GOT3 (cell line): ENCODE results near the gene KCNMA1.

Experiments used
- DNase-seq: peaks from one replicate; lab custom pipeline; 2025; ENCODE audit warnings: mixed read lengths; lab: John Stamatoyannopoulos, UW

KCNMA1 gene

DNA sequence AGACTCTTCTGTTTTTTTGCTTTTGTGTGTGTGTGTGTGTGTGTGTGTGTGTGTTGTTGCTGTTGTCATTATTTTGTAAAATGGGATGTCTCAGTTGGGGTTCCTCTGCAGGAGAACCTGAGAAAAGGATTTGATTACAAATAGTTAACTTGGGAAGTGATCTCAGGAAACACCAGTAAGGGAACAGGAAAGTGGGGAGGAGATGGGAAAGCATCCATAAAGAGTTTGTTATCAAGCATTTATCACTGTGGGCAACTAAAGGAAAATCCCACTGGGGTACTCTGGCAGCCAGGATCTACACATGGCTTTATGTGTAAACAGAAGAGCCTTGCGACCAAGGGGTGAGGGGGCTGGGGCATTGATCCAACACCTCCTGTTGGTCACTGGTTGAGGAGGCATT lies 485.4 kb downstream of the KCNMA1 start:
- DNase-seq: no peak

DNA sequence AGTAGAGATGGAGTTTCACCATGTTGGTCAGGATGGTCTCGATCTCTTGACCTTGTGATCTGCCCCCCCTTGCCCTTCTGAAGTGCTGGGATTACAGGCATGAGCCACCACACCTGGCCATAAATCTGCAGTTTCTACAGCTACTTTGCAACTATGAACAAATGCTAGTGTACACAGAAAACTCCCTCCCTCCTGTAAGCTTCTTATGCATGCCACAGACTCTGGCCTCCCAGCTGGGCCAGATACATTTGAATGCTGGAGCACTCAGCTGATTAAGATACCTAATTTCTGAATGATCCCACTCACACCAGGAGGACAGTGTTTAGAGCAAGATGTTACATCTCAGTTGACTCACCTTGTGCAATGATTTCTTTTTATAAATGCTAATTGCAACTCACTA lies 486.2 kb downstream of the KCNMA1 start:
- DNase-seq: no peak

DNA sequence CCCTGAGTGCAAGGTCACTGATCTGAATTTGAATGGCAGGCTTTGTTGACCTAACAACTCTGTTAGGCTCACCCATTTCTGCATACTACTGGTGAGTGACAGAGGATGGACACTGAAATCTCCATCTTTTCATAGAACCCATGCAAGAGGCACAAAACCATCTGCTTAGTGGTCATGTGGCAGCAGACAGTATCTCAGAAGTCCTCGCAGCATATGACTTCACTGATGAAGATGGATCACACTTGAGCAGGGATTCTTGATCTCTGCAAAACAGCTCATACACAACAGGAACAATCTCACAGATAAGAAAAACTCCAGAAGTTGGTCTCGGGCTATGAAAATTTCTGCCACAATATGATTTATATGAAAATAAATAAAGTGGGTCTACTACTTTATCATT lies 487.9 kb downstream of the KCNMA1 start:
- no peak for DNase-seq

DNA sequence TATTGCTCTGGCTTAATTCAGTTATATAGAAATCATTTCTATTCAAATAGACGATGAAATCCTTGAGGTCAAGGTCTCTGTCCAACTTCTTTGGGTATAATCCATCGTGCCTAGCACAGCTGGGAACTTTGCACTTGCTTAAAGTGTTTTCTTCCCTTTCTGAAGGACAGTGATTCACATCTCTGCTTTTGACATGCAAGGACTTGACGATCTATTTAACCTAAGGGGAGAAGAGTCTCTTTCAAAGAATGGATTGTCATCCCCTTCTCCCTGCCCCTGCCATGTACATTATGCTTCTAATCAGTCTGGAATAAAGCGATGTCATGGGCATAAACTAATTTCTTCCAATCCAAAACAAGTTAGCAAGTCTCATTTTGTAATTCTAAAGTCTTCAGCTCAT lies 488.6 kb downstream of the KCNMA1 start:
- no peak for DNase-seq

DNA sequence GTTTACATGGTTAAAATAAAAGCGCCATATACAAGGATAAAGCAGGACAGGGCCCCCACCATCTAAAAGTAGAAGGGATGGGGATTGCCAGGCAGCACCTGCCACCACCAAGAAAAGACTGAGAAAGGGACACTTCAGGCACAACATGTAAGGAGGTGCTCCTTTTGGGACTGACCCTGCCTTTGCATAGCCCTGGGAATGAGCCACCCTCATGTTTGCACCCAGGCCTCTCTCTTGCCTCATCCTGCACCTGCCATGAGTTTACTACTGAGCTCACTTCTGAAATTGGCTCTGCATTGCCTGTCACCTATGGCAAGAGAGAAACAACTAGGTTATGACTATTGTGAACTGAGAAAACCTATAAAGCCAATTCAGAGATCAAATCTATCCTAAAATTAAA lies 489.7 kb downstream of the KCNMA1 start:
- DNase-seq: no peak

DNA sequence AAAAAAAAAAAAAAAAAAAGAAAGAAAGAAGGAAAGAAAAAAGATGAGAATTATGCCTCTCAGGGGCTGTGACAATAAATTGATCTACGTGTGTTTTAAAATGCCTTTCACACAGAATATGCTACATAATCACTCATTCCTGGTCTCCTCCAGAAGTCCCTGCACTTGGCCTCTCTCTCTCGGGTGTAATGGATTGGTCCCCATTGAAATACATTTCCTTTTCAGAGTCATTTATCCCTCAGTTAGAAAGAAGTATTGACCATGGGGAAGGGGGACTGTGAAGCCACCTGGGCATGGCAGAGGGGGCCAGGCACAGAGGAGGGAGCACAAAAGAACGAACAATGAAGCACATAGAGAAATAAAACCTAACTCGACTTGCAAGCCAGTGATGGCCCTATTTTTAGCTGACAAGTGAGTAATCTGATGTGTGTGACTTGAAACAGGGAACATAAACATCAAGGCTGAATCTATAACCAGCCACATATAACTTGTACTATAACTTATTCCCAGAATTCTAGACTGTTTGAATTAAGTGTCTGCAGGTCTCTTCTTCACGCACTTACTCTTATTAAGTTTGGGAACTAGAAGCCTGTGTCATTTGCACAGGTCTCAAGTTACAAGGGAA lies 490.8 kb downstream of the KCNMA1 start:
- no peak for DNase-seq

DNA sequence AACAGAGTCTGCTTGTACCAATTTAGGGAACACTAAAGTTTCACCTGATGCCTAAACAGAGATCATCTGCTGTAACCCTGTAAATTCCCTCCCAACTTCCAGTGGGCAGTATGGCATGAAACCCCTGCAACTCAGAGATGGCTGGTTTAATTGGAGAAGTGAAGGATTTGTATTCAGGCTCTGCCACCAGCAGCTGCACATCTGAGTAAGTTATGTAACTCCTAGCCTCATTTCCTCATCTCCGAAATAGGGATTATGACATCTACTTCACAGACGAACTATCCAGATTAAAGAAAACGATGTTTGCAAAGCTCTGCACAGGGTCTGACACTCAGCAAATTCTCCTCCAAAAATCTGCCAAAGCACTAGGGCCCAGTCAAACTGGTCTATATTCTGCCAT lies 493.0 kb downstream of the KCNMA1 start:
- DNase-seq: no peak

DNA sequence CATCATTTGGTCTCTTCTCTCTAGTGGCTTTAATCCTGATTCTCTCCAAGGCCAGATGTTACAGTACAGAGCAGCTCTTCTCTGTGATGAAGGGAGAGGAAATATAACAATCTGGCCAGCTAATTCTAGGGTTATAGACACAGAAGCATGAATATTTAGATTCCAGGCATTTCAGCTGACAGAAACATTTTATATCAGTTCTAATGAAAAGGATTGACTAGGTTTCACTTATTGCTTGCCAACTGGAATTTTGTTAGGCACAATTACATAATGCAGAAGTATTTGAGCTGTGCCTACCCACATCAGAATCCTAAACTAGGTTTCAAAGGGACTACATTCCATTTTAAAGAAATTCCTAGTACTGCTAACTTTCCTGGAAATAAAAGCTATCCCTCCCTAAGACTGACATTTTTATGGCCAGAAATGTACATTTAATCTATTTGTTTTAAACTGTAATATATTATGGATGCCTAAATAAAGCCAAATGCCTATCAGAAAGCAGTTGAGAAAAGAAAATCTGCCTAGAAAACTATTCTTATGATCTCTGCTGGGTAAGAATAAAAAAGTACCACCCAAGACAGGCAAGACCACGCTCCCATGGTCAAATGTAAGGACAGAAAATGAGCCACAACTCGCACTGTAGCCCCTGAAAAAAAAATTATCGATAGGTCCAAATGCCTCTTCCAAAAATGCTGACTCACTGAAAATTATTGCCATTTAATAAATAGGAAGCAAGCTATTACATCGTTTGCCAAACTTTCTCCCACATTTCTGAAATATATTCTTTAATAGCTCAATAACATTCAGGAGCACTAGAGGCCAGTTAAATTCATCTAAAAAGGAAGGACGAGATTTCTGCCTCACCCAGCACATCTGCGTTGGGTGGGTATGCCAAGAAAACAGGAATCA lies 498.1 kb downstream of the KCNMA1 start:
- DNase-seq: no peak

DNA sequence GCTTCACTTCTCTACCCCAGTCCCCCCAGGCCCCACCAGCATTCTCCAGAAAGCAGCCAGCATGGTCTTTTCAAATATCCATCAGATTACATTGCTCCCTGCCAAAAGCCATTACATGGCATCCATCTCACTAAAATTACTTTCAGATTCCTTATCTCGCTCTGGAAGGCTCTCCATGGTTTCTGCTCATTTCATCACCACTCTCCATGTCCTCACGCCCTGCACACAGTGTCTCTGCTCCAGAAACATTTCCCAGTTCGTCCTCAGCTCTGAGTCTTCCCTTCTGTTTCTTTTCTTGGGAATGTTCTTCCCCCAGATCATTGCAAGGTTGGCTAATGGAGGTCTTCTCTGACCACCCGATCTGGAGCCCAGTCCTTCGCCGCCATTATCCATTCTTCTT lies 499.1 kb downstream of the KCNMA1 start:
- DNase-seq: no peak

DNA sequence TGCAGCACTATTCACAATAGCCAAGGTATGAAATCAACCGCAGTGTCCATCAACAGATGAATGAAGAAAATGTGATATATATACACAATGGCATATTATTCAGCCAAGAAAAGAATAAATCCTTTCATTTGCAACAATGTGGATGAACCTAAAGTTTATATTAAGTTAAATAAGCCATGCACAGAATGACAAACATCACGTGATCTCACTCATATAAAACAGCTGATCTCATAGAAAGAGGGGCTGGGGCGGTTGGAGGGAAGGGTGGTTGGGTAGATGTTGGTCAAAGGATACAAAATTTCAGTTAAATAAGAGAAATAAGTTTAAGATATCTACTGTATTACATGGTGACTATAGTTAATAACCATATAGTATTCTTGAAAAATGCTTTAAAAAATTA lies 502.1 kb downstream of the KCNMA1 start:
- DNase-seq: no peak

DNA sequence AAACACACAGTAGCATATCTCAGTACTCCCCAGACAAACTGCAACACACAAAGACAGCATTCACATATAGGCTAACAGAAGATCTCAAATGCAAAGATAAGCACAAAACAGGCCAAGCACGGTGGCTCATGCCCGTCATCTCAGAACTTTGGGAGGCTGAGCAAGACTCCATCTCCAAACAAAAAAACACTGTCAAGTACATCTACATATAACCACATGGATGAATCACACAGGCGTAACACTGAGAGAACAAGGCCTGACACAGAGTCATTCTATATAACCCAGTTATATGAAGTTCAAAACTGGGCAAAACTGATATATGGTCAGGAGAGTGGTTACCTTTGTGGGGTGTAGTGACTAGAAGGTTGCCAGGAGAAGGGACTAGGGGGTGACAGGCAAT lies 506.4 kb downstream of the KCNMA1 start:
- no peak for DNase-seq

DNA sequence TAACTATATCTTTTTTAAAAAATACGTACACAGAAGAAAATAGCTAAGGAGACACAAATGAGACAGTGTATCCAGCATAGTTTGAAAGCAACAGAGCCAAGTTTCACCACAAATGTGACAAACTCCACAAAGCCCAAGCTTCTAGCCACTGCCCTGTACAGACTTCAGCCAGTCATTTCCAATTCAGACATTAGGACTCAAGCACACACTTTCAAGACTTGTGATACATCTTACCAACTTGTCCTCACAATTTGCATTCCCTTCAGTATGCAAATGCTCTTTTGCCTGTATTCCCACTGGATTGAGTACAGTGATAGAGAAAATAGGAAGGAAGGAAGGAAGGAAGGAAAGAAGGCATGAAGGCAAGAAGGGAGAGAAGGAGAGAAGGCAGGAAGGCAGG lies 510.4 kb downstream of the KCNMA1 start:
- DNase-seq: no peak

DNA sequence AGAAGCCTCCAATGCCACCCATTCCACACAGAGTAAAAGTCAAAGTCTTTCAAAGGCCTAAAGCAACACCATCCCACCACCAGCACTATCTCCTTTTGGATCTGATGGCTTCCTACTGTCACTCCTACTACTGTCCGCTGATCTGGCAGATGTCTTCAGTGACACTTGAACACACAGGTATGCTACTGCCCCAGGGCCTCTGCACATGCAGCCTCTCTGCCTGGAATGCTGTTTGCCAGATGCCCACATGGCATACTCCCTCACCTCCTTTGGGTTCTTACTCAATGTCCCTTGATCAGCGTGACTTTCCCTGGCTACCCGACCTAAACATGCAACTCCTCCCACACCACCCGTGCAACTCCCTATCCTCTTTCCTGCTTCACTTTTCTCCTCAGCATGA lies 512.4 kb downstream of the KCNMA1 start:
- DNase-seq: no peak

DNA sequence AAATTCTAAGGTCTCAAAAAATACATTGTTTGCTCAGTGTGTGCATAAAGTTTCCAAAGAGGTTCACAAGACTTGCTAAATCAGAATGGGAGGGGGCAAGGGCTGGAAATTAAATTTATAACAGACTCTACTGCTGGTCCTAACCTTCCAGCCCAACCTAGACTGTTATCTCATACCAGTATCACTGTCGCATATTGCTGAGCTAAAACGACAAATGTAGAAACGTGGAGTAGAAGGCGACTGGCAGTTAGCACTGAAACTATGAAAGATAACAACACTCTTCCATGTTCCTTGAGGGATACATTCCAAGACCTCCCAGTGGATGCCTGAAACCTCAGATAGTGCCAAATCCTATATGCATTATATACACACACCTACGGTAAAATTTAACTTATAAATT lies 514.3 kb downstream of the KCNMA1 start:
- DNase-seq: no peak

DNA sequence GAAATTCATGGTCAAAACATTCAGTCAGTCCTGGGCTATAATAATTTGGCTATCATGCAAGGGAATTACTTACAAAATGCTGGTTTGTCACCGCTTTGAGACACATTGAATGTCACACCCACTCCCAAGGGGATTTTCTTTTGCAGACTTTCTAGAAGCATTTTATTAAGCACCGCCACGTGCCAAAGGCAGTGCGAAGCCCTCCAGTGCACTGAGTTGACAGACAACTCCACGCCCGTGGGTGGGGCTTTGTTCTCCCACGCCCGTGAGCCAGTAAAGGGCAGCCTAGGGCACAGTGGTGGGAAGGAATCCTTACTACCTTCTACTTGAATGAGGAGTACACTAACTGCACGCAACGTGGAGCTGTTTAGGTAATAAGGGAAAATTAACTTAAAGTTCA lies 515.8 kb downstream of the KCNMA1 start:
- no peak for DNase-seq

DNA sequence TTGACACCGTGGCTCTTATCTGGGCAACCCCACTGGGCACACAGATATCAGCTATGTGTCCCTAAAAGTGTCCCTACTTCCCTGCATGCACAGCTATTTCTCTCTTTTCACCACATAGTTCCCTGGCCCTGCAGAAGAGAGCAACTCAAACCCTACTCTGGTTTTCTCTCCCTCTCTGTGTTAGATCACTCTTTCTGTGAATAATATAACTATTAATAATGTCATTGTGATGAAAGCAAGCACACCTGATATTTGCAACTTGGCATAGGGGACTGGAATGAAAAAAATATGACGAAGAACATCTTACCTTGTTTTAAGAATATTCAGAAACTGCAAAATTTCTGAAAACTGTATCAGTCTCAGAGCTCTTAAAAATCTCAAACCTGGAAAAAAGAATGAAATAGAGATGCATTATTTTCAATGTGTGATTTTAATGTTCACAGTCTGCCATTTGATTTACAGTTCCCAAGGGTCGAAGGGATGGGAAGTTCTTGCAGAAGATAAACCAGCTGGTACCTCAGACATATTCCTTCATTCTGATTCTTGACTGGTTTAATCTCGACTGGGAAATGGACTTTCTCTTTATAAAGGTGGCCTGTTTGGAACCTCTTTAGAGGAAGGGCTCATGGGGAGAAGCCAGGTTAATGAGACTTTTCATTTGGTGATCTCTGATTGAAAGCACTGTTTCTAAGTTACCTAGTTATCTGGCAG lies 516.8 kb downstream of the KCNMA1 start:
- DNase-seq: no peak

DNA sequence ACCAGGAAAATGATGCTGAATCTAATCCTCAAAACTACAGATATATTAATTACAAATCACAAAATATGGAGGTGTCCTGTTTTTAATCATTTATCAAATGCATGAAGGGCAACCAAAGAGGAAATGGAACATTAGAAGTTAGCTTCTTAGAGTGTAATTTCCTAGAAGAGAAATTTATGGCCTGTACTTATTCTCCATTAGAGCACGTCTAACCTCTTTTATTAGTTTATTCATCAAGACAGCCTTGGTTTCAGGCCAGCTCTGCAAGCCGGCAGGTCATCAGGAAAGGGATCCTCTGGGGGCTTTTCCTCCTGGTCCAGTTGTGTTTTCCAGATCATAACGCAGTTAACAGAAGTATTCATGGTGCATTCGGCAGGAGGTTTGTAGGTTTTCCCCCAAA lies 517.6 kb downstream of the KCNMA1 start:
- no peak for DNase-seq

DNA sequence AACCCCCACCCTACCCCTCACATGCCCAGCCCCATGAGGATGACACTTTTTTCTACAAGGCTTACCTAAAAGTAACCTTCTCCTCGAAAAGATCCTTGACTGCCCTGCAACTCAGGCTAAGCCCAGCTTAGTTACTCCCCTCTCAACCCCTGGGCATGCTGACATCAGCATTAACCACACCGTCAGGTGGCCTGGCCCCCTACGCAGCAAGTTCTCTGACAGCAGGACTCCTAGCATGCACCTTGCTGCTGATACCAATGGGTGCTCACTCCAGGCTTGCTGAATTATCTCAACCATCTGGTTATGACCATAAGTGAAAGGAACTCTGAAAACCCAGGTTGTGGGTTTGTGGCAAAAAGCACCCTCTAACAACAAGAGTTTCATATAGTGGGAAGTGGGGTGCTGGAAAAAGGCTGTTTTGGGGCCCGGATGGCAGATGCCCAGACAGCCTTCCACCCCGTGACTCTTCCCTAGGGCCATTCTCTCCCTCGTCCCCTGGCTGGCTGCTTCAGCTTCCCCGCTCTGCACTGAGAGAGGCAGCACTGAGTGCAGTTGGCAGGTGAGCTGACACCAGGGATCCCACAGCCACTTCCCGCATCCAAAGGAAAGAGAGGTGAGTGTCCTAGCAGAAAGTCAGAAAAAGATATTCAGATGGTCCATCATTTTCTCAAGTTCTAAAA lies 518.9 kb downstream of the KCNMA1 start:
- DNase-seq: no peak

DNA sequence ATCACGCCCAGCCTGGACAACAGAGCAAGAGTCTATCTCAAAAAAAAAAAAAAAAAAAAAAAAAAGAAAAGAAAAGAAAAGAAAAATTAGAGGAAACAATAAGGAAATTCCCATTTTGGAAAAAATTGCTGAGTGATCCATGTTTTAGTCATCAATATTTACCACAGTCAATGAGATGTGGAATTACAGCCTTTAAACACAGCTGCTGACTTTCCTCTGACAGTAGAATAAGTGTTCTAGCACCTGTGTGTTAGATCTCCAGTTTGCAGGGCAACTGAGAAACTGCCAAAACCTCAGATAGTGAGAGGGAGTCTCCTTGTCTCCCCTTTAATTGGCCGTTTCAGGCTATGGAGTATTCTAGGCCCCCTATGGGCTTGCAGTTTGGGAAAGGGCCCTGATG lies 520.1 kb downstream of the KCNMA1 start:
- DNase-seq: no peak

DNA sequence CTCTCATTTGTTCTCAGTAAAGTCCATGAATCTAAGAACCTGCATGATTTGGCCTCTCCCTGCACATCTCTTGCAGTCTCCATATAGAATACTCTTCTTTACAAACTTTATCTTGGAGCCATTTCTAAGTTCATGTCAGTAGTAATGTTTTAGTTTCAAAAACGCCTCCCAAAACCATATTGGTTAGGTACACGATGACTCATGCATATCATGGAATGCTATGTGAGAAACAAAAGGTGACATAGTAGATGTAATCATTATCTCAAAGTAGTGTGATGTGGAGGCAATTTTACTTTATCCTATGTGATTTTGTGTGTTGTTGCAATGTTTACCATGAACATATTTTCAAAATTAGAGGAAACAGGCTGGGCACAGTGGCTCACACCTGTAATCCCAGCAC lies 520.7 kb downstream of the KCNMA1 start:
- no peak for DNase-seq

DNA sequence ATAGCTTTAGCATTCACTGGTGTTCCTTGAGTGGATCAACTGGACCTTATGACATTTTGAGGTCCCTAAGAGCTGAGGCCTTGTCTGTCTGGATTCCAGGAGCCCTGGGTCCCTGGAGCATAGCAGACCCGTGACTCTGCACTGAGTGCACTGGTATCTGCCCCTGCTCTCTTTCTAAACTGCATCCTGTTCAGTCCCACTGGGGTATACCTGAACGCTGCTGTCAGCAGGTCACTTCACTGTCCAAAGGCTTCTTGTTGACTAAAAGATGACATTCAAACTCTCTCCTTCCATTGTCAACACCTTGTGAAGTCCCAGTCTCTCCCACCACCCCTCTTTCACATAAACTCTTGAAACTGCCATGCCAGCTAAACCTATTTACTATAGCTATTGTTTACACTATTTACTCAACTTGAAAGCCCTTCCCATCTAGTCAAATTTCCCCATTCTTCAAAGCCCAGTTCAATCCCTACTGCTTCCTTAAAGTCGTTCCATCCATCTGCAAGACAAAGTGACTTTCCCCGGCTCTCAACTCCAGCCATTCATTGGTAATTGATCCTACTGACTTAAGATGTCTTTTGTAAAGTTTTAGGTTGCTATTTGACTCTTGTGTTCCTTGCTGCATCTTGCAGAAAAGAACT lies 523.3 kb downstream of the KCNMA1 start:
- DNase-seq: no peak
